ENCODE data around the gene XPA.

XPA gene

DNA sequence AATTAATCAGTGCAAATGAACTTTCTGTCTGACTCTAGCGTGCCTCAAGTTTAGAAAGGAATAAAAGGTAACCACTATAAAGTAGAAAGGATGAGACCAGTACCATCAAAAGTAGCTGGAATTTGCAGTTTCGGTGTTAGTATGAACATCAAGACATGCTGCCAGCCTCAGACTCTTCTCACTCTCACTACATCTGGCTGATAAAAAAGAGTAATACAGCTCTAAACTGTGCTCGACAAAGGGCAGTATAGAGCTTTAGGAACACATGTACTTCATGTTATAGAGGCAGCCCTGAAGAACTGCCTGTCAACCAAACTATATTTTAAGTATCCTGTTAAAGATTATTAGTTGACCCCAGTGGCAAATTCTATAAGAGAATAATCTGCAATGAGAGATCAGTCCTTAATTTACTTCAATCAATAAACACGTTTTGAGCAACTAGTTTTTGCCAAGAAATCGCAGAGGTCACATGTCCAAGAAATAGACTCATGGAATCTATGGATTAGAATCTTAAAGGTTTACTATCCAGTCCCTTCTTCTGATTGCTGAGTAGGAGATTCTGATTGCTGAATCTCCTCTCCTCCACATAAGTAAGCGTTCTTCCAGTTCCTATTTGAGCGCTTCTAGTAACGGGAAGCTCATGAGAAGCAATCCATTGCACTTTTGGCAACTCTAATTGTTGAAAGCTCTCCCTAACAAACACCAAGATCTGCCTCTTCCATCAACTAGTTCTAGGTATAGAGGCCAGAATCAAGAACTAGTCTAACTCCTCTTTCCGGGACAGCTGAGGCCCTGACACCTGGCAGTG is 941 bp downstream of the XPA start:
- DNase-seq (ENCODE audit: extremely low spot score): no peak
- POLR2A ChIA-PET: interaction anchor here (0.8 to 2.9 kb wide), 8 partner anchors 10 to 226 kb away, joined by 3 to 14 read pairs (median 4); partner anchors contain the start of genes NCBP1, TRMO and TSTD2
- no peak for TF ChIP-seq ZNF384 (IDR thresholded peaks at IDR 0.05)
- no peak for TF ChIP-seq HDGF (IDR thresholded peaks at IDR 0.05; ENCODE audit: borderline replicate concordance)
- TF ChIP-seq CTBP1 (IDR thresholded peaks at IDR 0.05; ENCODE audit: borderline replicate concordance): no peak
- TF ChIP-seq ELF4 (IDR thresholded peaks at IDR 0.05): no peak
- no peak for TF ChIP-seq FOXK2 (IDR thresholded peaks at IDR 0.05)
- no peak for TF ChIP-seq BHLHE40 (IDR thresholded peaks at IDR 0.05; ENCODE audit: borderline replicate concordance)
- no peak for TF ChIP-seq L3MBTL2 (conservative IDR thresholded peaks at IDR 0.05)
- no peak for TF ChIP-seq TARDBP (IDR thresholded peaks at IDR 0.05)
- no peak for TF ChIP-seq LEF1 (IDR thresholded peaks at IDR 0.05; ENCODE audit: borderline replicate concordance)
- CTCF ChIA-PET: interaction anchor here (0.7 kb wide), 1 partner anchor 10 kb away, joined by 3 read pairs; no protein-coding TSS in a partner anchor

DNA sequence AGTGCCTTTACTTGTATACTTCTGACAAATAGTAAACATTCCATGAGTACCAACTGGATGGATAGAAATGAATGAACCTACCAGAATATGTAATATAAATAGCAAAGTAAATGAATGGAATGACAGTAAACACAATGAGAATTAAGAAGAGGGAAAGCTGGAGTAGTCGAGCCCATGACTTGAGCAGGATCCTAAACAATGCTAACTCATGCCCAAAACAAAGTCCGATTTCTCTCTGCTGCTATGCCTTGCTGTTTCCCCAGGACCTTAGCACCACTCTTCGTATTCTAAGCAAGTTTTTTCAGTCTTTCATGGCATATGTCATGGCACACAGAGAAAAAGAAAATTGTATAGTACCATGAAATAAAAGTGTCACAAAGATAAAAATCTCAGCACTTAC is 1.8 kb downstream of the XPA start:
- POLR2A ChIA-PET: interaction anchor here (1.1 to 2.9 kb wide), 3 partner anchors 10 to 63 kb away, joined by 3 to 14 read pairs (median 11); partner anchors contain the start of genes NCBP1 and TSTD2
- CTCF ChIA-PET: no interaction called here
- no peak for DNase-seq (ENCODE audit: extremely low spot score)

DNA sequence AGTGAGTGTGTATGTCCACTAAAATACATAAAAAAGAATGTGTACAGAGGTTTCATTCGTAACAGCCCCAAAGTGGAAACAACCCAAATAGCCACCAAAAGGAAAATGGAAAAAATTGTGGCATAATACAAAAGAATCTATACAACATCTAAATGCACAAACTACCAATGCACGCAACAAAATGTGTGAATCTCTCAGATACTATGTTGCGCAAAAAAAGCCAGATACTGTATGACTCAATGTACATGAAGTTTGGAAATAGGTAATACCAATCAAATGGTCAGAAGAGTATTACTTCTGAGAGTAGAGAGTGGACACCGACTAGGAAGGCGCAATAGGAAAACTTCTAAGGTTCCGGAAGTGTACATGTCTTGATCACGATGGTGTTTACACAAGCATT is 2.4 kb downstream of the XPA start:
- CTCF ChIA-PET: no interaction called here
- TF ChIP-seq BHLHE40 (IDR thresholded peaks at IDR 0.05; ENCODE audit: borderline replicate concordance): no peak
- no peak for TF ChIP-seq ARNT (IDR thresholded peaks at IDR 0.05)
- TF ChIP-seq, protein P1, sequence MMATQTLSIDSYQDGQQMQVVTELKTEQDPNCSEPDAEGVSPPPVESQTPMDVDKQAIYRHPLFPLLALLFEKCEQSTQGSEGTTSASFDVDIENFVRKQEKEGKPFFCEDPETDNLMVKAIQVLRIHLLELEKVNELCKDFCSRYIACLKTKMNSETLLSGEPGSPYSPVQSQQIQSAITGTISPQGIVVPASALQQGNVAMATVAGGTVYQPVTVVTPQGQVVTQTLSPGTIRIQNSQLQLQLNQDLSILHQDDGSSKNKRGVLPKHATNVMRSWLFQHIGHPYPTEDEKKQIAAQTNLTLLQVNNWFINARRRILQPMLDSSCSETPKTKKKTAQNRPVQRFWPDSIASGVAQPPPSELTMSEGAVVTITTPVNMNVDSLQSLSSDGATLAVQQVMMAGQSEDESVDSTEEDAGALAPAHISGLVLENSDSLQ (IDR thresholded peaks at IDR 0.05): no peak
- TF ChIP-seq ZNF384 (IDR thresholded peaks at IDR 0.05): no peak
- no peak for TF ChIP-seq FOXM1 (IDR thresholded peaks at IDR 0.05; ENCODE audit: borderline replicate concordance)
- no peak for TF ChIP-seq FOXK2 (IDR thresholded peaks at IDR 0.05)
- TF ChIP-seq SUZ12 (IDR thresholded peaks at IDR 0.05): no peak
- no peak for TF ChIP-seq TARDBP (IDR thresholded peaks at IDR 0.05)
- no peak for TF ChIP-seq SP1 (IDR thresholded peaks at IDR 0.05)
- no peak for TF ChIP-seq LEF1 (IDR thresholded peaks at IDR 0.05; ENCODE audit: borderline replicate concordance)
- TF ChIP-seq FOXA1 (IDR thresholded peaks at IDR 0.05): no peak
- DNase-seq (ENCODE audit: extremely low spot score): no peak
- POLR2A ChIA-PET: no interaction called here

More for the DNA sequence above, 1.8 kb downstream of the XPA start:
- TF ChIP-seq FOXK2 (IDR thresholded peaks at IDR 0.05) (no peak), ARNT (IDR thresholded peaks at IDR 0.05) (no peak), BHLHE40 (IDR thresholded peaks at IDR 0.05; ENCODE audit: borderline replicate concordance) (no peak), FOXA1 (IDR thresholded peaks at IDR 0.05) (no peak), L3MBTL2 (conservative IDR thresholded peaks at IDR 0.05) (no peak), LEF1 (IDR thresholded peaks at IDR 0.05; ENCODE audit: borderline replicate concordance) (no peak), NFRKB (IDR thresholded peaks at IDR 0.05) (no peak), SUZ12 (IDR thresholded peaks at IDR 0.05) (no peak), ELF4 (IDR thresholded peaks at IDR 0.05) (no peak), HDGF (IDR thresholded peaks at IDR 0.05; ENCODE audit: borderline replicate concordance) (no peak), FOXM1 (IDR thresholded peaks at IDR 0.05; ENCODE audit: borderline replicate concordance) (no peak), CTBP1 (IDR thresholded peaks at IDR 0.05; ENCODE audit: borderline replicate concordance) (no peak), ZNF384 (IDR thresholded peaks at IDR 0.05) (no peak), SP1 (IDR thresholded peaks at IDR 0.05) (no peak), TARDBP (IDR thresholded peaks at IDR 0.05) (no peak)
- TF ChIP-seq, protein P1 (IDR thresholded peaks at IDR 0.05): no peak

DNA sequence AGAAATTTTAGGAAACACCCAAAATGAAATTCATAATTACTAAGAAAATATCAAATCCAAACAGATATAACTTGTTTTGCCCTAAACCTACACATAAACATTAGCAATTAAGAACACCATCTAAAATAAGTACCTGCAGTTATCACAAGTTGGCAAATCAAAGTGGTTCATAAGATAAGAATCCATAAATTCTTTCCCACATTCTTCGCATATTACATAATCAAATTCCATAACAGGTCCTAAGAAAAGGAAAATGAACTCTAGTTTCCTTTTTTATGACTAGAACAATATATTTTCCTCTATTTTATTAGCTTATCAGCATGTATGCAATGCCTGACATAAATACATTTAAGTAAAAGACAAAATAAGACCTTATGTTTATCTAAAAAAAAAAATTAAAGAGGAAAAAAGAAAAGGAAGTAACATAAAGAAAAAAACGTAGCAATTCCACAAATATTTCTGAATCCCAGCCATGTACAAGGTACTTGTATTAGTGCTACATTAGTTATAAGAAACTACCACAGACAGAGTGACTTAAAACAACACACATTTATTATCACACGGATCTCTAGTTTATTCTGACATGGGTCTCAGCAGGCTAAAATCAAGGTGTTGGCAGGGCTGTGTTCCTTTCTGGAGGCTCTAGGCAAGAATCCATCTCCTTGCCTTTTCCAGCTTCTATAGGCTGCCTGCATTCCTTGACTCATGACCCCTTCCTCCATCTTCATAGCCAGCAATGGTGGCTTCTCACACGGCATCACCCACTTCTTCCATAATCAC is 7.5 kb downstream of the XPA start:
- TF ChIP-seq, protein P1 (IDR thresholded peaks at IDR 0.05): no peak
- TF ChIP-seq SP1 (IDR thresholded peaks at IDR 0.05) (no peak), L3MBTL2 (conservative IDR thresholded peaks at IDR 0.05) (no peak), FOXA1 (IDR thresholded peaks at IDR 0.05) (no peak), SUZ12 (IDR thresholded peaks at IDR 0.05) (no peak), LEF1 (IDR thresholded peaks at IDR 0.05; ENCODE audit: borderline replicate concordance) (no peak), FOXK2 (IDR thresholded peaks at IDR 0.05) (no peak), ELF4 (IDR thresholded peaks at IDR 0.05) (no peak), ZNF384 (IDR thresholded peaks at IDR 0.05) (no peak), BHLHE40 (IDR thresholded peaks at IDR 0.05; ENCODE audit: borderline replicate concordance) (no peak), NFRKB (IDR thresholded peaks at IDR 0.05) (no peak), HDGF (IDR thresholded peaks at IDR 0.05; ENCODE audit: borderline replicate concordance) (no peak), CTBP1 (IDR thresholded peaks at IDR 0.05; ENCODE audit: borderline replicate concordance) (no peak), ARNT (IDR thresholded peaks at IDR 0.05) (no peak), TARDBP (IDR thresholded peaks at IDR 0.05) (no peak), FOXM1 (IDR thresholded peaks at IDR 0.05; ENCODE audit: borderline replicate concordance) (no peak)
- no peak for DNase-seq (ENCODE audit: extremely low spot score)
- ChIA-PET CTCF (no interaction called here), POLR2A (no interaction called here)

DNA sequence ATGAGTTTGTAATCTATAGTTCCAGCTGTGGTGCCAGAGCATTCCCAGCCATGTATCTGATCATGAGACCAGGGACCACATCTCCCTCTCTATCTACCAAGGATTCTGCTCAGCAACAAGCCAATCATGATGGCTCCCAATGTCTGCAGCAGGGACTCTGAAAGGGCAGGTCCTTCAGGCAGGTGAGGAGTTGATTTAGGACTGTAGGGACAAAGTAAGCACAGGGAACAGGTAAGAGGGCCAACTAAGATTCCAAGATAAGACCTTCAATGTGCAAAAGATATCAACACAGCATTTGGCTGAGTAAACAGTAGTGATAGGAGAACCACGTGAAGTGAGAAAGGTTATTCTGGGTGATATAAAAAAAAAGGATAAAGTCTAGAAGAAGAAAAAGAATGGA is 8.5 kb downstream of the XPA start:
- no peak for TF ChIP-seq FOXA1 (IDR thresholded peaks at IDR 0.05)
- TF ChIP-seq ZNF384 (IDR thresholded peaks at IDR 0.05): no peak
- CTCF ChIA-PET: no interaction called here
- POLR2A ChIA-PET: no interaction called here
- no peak for DNase-seq (ENCODE audit: extremely low spot score)

Data from HEK293T (cell line).